ENCODE results near the gene RNF182.
"Not testable (repeated sequence)": the region's sequence is repeated elsewhere in the genome, so short reads cannot be mapped to it uniquely, and the experiment has no call there.

The RNF182 gene

GRCh38 chr6:13924949-13925881 lies at the start of gene RNF182:
RNF182 (plus strand) TSS chr6:13924952; CDS start chr6:13977120, 52,168 bp downstream.
- no peak for DNase-seq (ENCODE audit: low read depth)

GRCh38 chr6:13877051-13877450 lies 47.7 kb upstream of the RNF182 start:
- DNase-seq (ENCODE audit: low read depth), result no peak

- DNase-seq (ENCODE audit: low read depth), result not testable (repeated sequence)
These were observed 44.6 kb upstream of the RNF182 start for GRCh38 chr6:13880061-13880663.

- no peak for DNase-seq (ENCODE audit: low read depth)
These were observed 43.1 kb upstream of the RNF182 start for GRCh38 chr6:13881621-13882165.

GRCh38 chr6:13883966-13884365 lies 40.8 kb upstream of the RNF182 start:
- no peak for DNase-seq (ENCODE audit: low read depth)

- DNase-seq (ENCODE audit: low read depth), result no peak
These were observed 40.4 kb upstream of the RNF182 start for GRCh38 chr6:13884397-13884796.

GRCh38 chr6:13885601-13886000 lies 39.2 kb upstream of the RNF182 start:
- DNase-seq (ENCODE audit: low read depth), result no peak

- DNase-seq (ENCODE audit: low read depth), result no peak
These were observed 37.8 kb upstream of the RNF182 start for GRCh38 chr6:13886949-13887348.

GRCh38 chr6:13892017-13892645 lies 32.6 kb upstream of the RNF182 start:
- DNase-seq (ENCODE audit: low read depth), result no peak

GRCh38 chr6:13902922-13903321 lies 21.8 kb upstream of the RNF182 start:
- no peak for DNase-seq (ENCODE audit: low read depth)

GRCh38 chr6:13903364-13903763 lies 21.4 kb upstream of the RNF182 start:
- no peak for DNase-seq (ENCODE audit: low read depth)

GRCh38 chr6:13907001-13907350 lies 17.8 kb upstream of the RNF182 start:
- DNase-seq (ENCODE audit: low read depth), result no peak

- no peak for DNase-seq (ENCODE audit: low read depth)
These were observed 17.0 kb upstream of the RNF182 start for GRCh38 chr6:13907614-13908215.

- peak; percentile 42 for DNase-seq (ENCODE audit: low read depth)
These were observed 15.8 kb upstream of the RNF182 start for GRCh38 chr6:13908955-13909381.

GRCh38 chr6:13910443-13910842 lies 14.3 kb upstream of the RNF182 start:
- DNase-seq (ENCODE audit: low read depth), result no peak

- DNase-seq (ENCODE audit: low read depth), result no peak
These were observed 13.4 kb upstream of the RNF182 start for GRCh38 chr6:13911337-13911736.

GRCh38 chr6:13913226-13914001 lies 11.3 kb upstream of the RNF182 start:
- DNase-seq (ENCODE audit: low read depth), result no peak

GRCh38 chr6:13914351-13914750 lies 10.4 kb upstream of the RNF182 start:
- no peak for DNase-seq (ENCODE audit: low read depth)

- DNase-seq (ENCODE audit: low read depth), result no peak
These were observed 9.1 kb upstream of the RNF182 start for GRCh38 chr6:13915561-13916229.

GRCh38 chr6:13916230-13916944 lies 8.4 kb upstream of the RNF182 start:
- no peak for DNase-seq (ENCODE audit: low read depth)
